ENCODE results near the gene RNF135. TPM values are rescaled to one million over a fixed set of nuclear protein-coding genes. Genes with fewer than 3 reads are reported as not detected.
A peak's percentile ranks its signal among the peaks of the same experiment; 100 is the strongest.

The RNF135 gene
- total RNA-seq: 10 to 100 TPM; 45.6 to 67.9 (median 53.5) TPM

DNA sequence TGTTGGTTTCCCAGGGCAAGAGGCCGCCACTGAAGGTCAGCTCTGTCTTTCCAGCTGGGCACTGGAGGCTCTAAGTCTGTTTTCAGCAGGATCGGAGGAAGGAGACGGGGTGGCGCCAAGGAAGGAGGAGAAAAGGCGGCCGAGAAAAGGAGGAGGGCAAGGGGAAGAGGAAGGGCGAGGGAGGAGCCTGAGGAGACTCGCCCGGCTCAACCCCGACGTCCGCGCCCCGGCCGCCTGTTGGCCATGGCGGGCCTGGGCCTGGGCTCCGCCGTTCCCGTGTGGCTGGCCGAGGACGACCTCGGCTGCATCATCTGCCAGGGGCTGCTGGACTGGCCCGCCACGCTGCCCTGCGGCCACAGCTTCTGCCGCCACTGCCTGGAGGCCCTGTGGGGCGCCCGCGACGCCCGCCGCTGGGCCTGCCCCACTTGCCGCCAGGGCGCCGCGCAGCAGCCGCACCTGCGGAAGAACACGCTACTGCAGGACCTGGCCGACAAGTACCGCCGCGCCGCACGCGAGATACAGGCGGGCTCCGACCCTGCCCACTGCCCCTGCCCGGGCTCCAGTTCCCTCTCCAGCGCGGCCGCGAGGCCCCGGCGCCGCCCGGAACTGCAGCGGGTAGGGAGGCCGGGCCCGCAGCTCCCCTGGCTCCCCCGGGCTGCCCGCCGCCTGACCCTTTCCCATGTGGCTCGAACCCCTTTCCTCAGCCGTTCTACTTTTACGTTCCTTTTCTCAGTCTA is at the start of gene RNF135:
TSS of gene RNF135 (plus strand) at position 209 of the 737 bp plus-strand sequence. CDS start at position 244, 35 bp downstream.
- WGBS, 2 donors: 0% methylated on average over 48 to 55 of the region's 66 CpGs
- TF ChIP-seq CTCF (IDR thresholded peaks at IDR 0.05): no peak
- TF ChIP-seq POLR2A (IDR thresholded peaks at IDR 0.05): peak in 1 of 2 donors; percentile 32
- intact Hi-C loops (cut with DNase I; ENCODE audit: low total_unique reads): no loop called here
- H3K4me3 ChIP-seq (ENCODE audit: low read depth, poor library complexity, severe bottlenecking): peak within 1 kb of the TSS; percentile 80
- DNase-seq (ENCODE audit: low spot score in 2 of 2): peak; percentile 89 to 95

GRCh38 chr17:30921544-30922196 is 49.2 kb upstream of the RNF135 start, which contains the start of gene ADAP2:
Gene ADAP2 (plus strand): TSS chr17:30921945. CDS start chr17:30922015, 70 bp downstream.
- intact Hi-C loops (cut with DNase I; ENCODE audit: low total_unique reads): no loop called here
- 10 to 13% methylated on average over 17 to 21 of the region's 60 CpGs for WGBS, 2 donors
- peak within 1 kb of the TSS; percentile 44 for H3K4me3 ChIP-seq (ENCODE audit: low read depth, poor library complexity, severe bottlenecking)
- TF ChIP-seq CTCF (IDR thresholded peaks at IDR 0.05): no peak
- no peak for TF ChIP-seq POLR2A (IDR thresholded peaks at IDR 0.05)
- DNase-seq (ENCODE audit: low spot score in 2 of 2): peak; percentile 21 to 89

GRCh38 chr17:30922235-30923030 is 48.4 kb upstream of the RNF135 start:
- TF ChIP-seq POLR2A (IDR thresholded peaks at IDR 0.05) (no peak), CTCF (IDR thresholded peaks at IDR 0.05) (no peak)
- 3 to 5% methylated on average over 37 to 43 of the region's 66 CpGs for WGBS, 2 donors
- intact Hi-C loops (cut with DNase I; ENCODE audit: low total_unique reads): no loop called here
- peak overlapping the region; percentile 44 for H3K4me3 ChIP-seq (ENCODE audit: low read depth, poor library complexity, severe bottlenecking)
- DNase-seq (ENCODE audit: low spot score in 2 of 2): peak in 1 of 2 donors; percentile 85

- intact Hi-C loops (cut with DNase I; ENCODE audit: low total_unique reads): no loop called here
- TF ChIP-seq POLR2A (IDR thresholded peaks at IDR 0.05) (no peak), CTCF (IDR thresholded peaks at IDR 0.05) (no peak)
- DNase-seq (ENCODE audit: low spot score in 2 of 2): peak in 1 of 2 donors; percentile 17
- no peak overlapping the region for H3K4me3 ChIP-seq (ENCODE audit: low read depth, poor library complexity, severe bottlenecking)
- WGBS, 2 donors: 62 to 70% methylated on average over 2 of the region's 2 CpGs
These were observed 46.5 kb upstream of the RNF135 start for GRCh38 chr17:30924341-30924740.

- no peak for DNase-seq (ENCODE audit: low spot score in 2 of 2)
- no peak overlapping the region for H3K4me3 ChIP-seq (ENCODE audit: low read depth, poor library complexity, severe bottlenecking)
- WGBS, 2 donors: 71 to 76% methylated on average over 6 of the region's 6 CpGs
- no peak for TF ChIP-seq CTCF (IDR thresholded peaks at IDR 0.05)
- intact Hi-C loops (cut with DNase I; ENCODE audit: low total_unique reads): no loop called here
These were observed 44.3 kb upstream of the RNF135 start for GRCh38 chr17:30926516-30926915.
